Endothelial cell of hepatic sinusoid (primary cell): Measurements from ENCODE around the gene HDGFL3.
"Not testable (repeated sequence)": the region's sequence is repeated elsewhere in the genome, so short reads cannot be mapped to it uniquely, and the experiment has no call there.

Experiments
- in situ Hi-C: cut with HindIII; loops from 2 replicates; pipeline ENCODE4 v1.10.0; 2017; ENCODE audit warnings: low sequenced_read_pairs

The HDGFL3 gene

DNA sequence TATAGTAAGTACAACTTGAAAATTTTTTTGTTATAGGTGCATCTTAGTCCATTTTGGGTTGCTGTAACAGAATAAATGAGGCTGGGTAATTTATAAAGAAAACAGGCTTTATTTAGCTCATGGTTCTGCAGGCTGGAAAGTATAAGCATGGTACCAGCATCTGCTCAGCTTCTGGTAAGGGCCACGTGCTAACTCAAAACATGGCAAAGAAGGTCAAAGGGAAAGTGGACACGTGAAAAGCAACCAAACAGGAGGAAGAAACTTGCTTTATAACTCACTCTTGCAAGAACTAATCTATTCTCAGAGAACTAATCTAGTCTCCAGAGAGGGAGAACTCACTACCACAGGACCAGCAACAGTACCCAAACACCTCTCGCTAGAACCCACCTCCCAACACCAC, 9.1 kb downstream of the HDGFL3 start:
- in situ Hi-C loops: loop anchor here (25.0 kb wide), 1 partner anchor 661 kb away; the partner anchor contains the start of gene RPS17

DNA sequence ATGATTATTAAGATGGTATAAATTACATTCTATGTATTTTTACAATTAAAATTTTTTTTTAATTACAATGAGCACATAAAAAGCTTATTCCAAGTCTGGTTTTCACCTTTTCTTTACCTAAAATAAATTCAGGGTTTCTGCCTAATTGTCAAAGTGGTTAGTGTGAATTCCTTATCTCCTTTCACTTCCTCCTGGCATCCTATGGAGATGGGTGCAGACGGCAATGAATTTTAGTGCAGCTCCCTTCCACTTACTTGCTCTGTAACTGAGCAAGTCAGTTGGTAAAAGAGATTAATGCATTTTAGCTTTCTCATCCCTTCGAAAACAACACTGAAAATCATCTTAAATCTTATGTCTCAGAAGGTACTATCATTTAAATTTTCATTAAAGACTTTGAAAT, 13.1 kb downstream of the HDGFL3 start:
- in situ Hi-C loops: loop anchor here (25.0 kb wide), 1 partner anchor 657 kb away; the partner anchor contains the start of gene RPS17

DNA sequence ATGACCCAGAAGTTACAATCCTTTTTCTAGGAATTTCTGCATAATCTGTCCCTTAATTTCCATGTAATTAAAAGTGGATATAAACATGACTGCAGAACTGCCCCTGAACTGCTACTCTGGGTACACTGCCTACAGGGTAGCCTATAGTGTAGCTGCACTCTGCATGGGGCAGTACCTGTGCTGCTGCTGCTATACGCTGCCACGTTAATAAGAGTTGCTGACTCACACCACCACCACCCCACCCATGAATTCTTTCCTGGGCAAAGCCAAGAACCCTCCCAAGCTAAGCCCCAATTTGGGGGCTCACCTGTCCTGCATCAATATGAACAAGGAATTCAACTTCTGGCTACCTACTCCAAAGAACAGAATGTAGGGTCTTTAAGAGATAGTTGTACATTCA, 13.9 kb downstream of the HDGFL3 start:
- in situ Hi-C loops: loop anchor here (25.0 kb wide), 1 partner anchor 656 kb away; the partner anchor contains the start of gene RPS17

DNA sequence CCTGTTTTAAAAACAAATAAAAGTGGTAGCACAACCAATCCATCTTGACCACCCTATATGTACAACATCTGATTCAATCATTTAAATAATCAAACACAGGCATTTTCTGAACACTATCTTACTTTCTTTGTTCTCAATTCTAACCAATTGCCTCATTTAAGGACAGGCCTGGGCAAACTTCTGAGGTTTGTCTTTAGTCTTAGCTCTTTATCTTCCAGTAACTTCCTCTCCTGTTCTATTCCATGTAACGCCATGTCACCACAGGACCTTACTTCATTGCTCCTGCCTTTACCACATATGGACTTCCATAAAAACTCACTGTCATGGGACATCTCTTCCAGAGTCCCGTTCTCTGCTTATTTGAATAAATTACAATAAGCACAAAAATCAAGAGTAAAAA, 14.9 kb downstream of the HDGFL3 start:
- in situ Hi-C loops: loop anchor here (25.0 kb wide), 1 partner anchor 655 kb away; the partner anchor contains the start of gene RPS17

DNA sequence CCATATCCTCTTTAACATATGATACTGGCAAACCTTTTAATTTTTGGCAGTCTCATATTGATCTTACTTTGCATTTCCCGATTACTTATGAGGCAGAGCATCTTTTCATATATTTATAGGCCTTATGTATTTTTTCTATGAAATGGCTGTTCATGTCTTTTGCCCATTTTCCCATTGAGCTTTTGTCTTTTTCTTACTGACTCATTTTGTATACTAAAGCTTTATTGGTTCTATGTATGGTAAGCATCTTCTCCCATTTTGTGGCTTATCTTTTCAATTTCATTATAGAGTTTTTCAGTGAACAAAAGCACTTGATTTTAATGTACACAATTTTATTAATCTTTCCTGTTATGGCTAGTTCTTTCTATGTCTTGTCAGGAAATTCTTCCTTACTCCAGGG, 17.2 kb downstream of the HDGFL3 start:
- in situ Hi-C loops: loop anchor here (25.0 kb wide), 1 partner anchor 653 kb away; the partner anchor contains the start of gene RPS17

DNA sequence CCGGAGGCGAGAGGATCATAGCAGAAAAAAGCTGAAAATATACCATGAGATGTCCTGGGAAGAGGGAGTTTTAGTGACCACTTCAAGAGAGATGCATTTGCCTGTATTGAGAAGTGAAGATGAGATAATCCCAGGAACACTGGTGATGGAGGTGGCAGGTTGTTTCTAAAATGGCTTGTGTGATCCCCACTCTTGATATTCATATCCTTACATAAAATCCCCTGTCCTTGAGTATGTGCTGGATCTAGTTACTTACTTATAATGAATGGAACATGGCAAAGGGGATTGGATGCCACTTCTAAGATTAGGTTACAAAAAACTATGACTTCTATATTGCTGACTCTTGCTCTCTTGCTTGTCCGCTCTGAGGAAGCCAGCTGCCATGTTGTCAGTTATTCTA, 22.1 kb downstream of the HDGFL3 start:
- in situ Hi-C loops: loop anchor here (5.0 to 25.0 kb wide), 2 partner anchors 68 to 648 kb away; partner anchors contain the start of gene RPS17

DNA sequence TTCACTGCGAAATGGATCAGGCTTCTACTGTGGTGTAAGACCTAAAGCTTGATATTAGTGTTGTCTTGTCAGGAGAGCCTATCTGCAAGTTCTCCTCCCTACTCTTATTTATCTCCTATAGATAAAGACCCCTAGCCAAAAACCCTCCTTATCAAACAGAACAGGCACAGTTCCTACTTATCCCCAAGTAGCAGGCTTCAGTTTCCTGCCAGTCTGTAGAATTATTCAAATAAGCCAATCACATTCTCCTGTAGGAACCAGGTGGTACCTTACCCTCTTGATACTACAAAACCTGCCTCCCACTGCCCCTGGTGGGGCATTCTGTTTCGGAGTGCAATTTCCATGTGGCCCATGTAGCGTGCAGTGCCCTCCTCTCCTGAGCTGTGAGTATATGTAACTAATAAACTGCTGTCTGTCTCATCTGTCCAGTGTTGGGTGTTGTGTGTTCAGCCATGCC, 28.7 kb downstream of the HDGFL3 start:
- in situ Hi-C loops: loop anchor here (5.0 to 25.0 kb wide), 2 partner anchors 102 to 642 kb away; partner anchors contain the start of gene RPS17

DNA sequence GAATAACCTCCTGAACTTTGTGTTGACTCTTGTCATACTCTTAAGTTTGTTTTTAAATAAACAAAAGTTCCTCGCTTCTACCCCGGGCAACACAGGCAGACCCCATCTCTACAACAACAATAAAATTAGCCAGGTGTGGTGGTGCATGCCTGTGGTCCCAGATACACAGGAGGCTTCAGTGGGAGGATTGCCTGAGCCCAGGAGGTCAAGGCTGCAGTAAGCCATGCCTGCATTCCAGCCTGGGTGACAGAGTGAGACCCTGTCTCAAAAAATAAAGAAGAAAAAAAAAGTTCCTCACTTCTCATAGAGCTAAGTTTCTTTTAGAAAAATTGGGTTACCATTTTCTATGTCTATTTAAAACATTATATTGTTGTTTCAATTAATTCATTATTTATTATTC, 29.2 kb downstream of the HDGFL3 start:
- in situ Hi-C loops: loop anchor here (5.0 to 25.0 kb wide), 2 partner anchors 101 to 641 kb away; partner anchors contain the start of gene RPS17

DNA sequence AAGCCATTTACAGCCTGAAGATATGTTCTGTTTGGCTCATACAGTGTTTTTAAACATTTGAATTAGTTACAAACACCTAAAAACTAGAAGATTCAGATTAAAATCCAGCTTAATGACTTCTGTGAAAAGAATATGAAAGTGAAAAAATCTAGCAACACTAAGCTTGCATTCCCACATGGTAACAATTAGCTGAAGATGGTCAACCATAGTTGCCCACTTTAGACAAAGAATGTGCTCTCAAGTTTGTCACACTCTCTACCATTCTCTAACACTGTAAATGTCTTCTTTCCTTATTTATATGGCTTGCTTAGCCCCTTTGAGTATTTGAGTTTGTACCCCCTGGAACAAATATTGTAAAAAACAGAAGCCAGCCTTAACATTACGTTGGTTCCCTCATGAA, 32.7 kb downstream of the HDGFL3 start:
- in situ Hi-C loops: loop anchor here (5.0 to 25.0 kb wide), 2 partner anchors 98 to 638 kb away; partner anchors contain the start of gene RPS17

DNA sequence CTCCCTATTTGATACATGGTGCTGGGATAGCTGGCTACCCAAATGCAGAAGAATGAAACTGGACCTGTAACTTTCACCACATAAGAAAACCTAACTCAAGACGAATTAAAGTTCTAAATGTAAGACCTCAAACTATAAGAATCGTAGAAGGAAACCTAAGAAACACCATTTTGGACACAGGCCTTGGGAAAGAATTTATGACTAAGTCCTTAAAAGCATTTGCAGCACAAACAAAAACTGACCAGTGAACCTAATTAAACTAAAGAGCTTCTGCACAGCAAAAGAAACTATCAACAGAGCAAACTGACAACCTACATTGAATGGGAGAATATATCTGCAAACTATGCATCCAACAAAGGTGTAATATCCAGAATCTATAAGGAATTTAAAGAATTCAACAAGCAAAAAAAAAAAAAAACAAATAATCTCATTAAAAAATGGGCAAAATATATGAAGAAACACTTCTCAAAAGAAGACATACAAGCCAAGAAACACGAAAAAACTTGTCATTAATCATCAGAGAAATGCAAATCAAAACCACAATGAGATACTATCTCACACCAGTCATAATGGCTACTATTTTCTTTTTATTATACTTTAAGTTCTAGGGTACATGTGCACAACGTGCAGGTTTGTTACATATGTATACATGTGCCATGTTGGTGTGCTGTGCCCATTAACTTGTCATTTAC, 37.0 kb downstream of the HDGFL3 start:
- in situ Hi-C loops: no loop called here

DNA sequence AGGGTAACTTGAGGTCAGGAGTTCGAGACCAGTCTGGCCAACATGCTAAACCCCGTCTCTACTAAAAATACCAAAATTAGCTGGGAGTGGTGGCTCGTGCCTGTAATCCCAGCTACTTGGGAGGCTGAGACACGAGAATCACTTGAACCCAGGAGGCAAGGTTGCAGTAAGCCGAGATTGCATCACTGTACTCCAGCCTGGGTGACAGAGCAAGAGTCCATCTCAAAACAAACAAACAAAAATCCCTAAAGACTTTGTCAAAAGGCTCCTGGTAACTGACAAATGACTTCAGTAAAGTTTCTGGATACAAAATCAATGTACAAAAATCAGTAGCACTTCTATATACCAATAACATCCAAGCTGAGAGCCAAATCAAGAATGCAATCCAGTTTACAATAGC, 38.0 kb downstream of the HDGFL3 start:
- in situ Hi-C loops: not testable (repeated sequence)

DNA sequence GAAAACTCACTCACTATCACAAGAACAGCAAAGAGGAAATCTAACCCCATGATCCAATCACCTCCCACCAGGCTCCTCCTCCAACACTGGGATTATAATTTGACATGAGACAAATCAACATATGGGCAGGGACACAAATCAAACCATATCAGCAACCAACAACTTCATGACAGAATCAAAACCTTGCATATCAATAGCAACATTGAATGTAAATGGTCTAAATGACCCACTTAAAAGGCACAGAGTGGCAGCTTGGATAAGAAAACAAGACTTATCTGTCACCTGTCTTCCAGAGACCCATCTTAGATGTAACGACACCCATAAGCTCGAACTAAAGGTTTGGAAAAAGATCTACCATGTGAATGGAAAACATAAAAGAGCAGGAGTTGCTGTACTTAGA, 40.8 kb downstream of the HDGFL3 start:
- in situ Hi-C loops: no loop called here

DNA sequence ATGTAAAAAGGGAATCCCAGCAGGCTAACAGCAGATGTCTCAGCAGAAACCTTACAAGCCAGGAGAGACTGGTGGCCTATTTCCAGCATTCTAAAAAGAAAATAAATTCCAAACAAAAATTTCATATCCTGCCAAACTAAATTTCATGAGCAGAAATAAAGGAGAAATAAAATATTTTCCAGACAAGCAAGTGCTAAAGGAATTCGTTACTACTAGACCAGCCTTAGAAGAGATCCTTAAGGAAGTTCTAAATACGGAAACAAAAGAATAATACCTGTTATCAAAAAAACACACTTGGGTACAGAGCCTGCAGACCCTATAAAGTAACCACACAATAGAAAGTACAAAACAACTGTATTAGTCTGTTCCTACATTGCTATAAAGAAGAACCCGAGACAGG, 41.4 kb downstream of the HDGFL3 start:
- in situ Hi-C loops: no loop called here

DNA sequence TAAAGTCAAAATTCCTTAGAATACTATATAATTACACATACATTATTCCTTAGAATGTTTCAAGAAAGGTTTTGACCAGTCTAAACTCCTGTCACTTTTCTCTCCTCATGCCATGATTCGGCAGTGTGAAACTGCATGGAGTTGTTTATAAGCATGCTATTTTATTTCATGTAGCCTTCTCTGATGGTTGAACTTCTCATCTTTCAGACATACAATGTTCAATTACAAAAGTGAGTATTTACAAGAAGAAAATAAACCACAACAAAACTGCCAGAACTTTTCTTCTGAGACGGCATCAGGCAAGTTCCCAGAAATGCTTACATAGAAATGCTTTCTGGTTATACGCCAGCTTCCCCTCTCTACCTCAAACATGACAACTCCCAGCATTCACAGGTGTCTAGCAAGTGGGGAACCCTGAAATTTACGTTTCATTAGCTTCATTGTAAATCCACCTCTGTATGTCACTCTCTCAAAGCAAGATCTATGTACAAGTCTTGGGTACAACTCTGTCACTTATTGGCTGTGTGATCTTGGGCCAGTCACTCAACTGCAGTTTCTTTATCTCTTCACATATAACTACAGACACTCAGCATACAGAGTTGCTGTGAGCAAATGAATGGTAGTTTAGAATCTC, 42.7 kb downstream of the HDGFL3 start:
- in situ Hi-C loops: no loop called here

DNA sequence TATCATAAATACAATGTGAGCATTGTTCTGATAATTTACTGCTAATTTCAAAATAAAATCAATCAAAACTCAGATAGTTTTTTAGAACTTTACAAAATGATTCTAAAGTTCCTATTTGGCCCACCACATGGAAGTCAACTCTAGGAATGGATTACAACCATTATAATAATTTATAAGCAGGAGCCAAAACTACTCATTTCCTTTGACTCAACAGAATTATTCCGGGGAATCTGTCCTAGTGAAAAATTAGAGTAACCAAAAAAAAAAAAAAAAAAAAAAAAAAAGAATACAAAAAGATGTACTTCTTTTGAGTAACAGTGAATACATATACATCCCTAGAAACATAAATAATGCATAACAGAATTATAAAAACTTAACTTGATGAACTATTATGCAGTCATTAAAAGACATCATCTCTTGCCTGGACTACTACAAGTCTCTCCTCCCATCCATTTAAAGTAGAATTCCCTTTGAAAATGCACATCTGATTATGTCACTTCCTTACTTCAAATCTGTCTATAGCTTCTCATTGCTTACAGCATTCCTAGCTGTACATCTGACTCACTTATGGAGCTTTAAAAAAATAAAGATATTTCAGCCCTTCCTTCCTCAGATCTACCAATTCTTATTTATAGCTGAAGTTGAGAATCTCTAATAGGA, 43.4 kb downstream of the HDGFL3 start:
- in situ Hi-C loops: no loop called here

DNA sequence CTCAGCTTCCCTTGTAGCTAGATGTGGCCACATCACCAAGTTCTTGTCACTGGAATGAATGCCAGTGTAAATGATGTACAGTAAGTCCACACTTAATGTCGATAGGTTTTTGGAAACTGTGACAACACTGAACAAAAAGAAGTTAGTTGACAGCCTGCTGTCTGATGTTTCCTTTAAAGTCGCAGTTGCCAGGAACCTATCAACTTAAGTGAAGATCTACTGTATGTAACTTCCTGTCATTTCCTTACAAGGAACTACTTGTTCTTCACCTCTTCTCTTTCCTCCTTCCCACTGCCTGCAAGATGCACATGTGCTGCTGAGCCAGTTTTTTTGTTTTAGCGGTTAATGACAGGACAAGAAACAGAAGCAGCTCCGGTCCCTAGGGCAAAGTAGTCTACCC, 44.6 kb downstream of the HDGFL3 start:
- in situ Hi-C loops: no loop called here

DNA sequence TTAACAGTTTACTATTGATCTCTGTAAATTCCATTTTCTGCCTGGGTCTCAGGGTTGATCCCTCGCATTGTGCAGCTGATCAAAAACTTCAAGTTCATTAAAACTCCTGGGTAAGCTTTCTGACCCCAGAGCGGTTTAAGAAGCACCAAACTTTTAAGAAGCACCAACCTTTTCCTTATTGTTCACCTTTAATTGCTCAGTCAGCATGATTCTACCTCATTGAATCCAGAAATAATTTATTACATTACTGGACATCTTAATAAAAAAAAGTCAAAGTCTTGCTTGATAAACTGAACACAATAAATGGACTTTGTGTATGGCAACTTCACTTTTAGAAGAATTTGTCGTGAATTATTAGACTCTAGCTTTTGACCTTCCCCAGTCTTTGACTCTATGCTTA, 46.9 kb downstream of the HDGFL3 start:
- in situ Hi-C loops: no loop called here

DNA sequence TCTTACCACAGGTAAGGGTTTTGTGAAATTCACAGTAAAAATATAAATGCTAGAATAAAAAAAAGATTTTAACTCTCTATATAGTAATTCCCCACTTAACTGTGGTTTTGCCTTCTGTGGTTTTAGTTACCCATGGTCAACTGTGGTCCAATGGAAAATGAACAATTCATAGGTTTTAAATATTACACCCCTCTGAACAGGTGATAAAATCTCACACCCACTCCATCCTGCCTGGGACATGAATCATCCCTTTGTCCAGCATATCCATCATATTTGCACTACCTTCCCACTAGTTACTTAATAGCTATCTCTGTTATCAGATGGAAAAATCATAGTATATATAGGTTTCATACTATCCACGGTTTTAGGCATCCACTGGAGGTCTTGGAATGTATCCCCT, 49.2 kb downstream of the HDGFL3 start:
- in situ Hi-C loops: no loop called here

DNA sequence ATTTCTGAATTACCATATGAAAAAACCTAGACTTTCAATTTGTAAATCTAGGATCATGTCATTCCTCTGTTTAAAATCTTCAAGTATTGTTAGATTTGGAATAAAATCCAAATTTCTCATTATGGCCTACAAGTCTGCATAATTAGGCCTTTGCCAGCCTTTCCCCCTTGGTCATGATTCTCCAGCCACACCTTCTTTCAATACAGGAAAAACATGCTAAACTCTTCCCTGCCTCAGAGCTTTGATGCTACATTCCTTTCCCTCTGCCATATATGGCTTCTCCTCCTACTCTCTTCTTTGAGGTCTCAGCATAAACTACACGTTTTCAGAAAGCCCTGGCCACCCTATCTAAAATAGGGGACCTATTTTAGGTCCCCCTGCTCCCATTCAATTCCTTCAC, 51.7 kb downstream of the HDGFL3 start:
- in situ Hi-C loops: no loop called here

DNA sequence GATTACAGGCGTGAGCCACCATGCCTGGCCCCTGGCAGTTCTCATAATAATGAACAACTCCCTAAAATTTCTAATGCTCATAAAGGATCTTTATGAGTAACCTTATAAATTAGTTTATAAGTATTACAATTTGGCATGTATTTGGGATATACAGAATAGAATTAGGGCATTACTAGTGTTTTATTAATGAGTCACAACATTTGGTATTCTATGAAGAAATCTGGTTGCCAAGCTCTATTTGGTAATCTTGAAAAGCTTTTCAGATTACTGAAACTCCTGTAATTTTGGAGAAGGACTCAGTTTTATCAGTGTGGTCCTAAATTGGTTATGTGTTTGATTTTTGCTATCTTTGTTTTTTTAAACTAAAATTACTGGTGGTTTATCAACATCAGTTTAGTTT, 54.3 kb downstream of the HDGFL3 start:
- in situ Hi-C loops: loop anchor here (5.0 kb wide), 2 partner anchors 36 to 61 kb away; no protein-coding TSS in a partner anchor

DNA sequence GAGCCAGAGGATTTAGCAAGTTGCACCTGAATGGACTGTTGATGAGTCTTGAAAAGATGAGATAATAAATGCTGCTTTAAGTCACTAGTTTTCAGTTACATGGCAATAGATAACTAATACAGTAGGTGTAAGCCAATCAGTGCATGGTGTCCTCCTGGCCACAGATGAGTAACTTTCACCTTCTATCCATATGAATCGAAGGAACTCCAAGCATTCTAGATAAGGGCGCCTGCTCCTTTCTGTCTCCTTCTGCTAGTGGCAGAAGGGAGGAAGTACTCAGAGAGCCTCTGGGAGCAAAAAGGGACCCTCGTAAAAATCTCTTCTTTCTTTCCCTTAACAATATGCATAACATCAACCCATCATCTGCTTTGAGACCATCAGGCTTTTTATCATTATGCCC, 62.9 kb downstream of the HDGFL3 start:
- in situ Hi-C loops: no loop called here
